Measurements from ENCODE around the gene PLCL2.

The PLCL2 gene

DNA sequence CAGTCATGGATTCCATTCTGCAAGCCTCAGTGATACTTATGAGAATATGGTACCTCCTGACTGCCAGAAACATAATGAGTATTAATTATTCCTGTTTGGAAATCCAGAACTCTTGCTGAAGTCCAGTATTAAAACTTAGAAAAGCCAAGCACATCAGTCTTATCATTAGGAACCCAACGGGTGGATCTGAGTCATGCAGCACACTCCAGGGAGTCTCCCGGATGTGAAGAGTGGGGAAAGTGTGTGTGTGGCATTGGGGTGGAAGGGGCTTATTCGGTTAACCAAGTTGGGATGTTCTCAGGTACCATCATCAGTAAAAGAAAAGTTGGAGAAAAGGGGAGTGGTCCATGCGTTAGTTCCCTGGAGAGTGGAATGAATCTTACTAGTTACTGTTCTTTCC is 181.1 kb downstream of the PLCL2 start:
- H3K4me3 ChIP-seq (ENCODE audit: low read depth, low read length), result no peak overlapping the region
- peaks cover 41% of the 10 kb centered on the region for H3K4me1 ChIP-seq (ENCODE audit: control insufficient read depth, insufficient read depth, low read length)
- no peak overlapping the region for H3K27ac ChIP-seq (ENCODE audit: low read depth, low read length)
- H3K36me3 ChIP-seq (ENCODE audit: control insufficient read depth, insufficient read depth, low read length), result no peaks in the 10 kb centered on the region
- H3K27me3 ChIP-seq (ENCODE audit: control insufficient read depth, insufficient read depth, low read length), result no peaks in the 10 kb centered on the region
- no peaks in the 10 kb centered on the region for H3K9me3 ChIP-seq (ENCODE audit: control insufficient read depth, insufficient read depth, low read length)
- no peak overlapping the region for H3K9ac ChIP-seq (ENCODE audit: low read depth, low read length)

GRCh38 chr3:17069754-17070153 is 185.0 kb downstream of the PLCL2 start:
- Histone ChIP-seq H3K27me3 (ENCODE audit: control insufficient read depth, insufficient read depth, low read length) (no peaks in the 10 kb centered on the region), H3K9me3 (ENCODE audit: control insufficient read depth, insufficient read depth, low read length) (no peaks in the 10 kb centered on the region), H3K4me1 (ENCODE audit: control insufficient read depth, insufficient read depth, low read length) (peaks cover 32% of the 10 kb centered on the region), H3K27ac (ENCODE audit: low read depth, low read length) (peak overlapping the region; percentile 34), H3K9ac (ENCODE audit: low read depth, low read length) (no peak overlapping the region), H3K36me3 (ENCODE audit: control insufficient read depth, insufficient read depth, low read length) (no peaks in the 10 kb centered on the region), H3K4me3 (ENCODE audit: low read depth, low read length) (no peak overlapping the region)

DNA sequence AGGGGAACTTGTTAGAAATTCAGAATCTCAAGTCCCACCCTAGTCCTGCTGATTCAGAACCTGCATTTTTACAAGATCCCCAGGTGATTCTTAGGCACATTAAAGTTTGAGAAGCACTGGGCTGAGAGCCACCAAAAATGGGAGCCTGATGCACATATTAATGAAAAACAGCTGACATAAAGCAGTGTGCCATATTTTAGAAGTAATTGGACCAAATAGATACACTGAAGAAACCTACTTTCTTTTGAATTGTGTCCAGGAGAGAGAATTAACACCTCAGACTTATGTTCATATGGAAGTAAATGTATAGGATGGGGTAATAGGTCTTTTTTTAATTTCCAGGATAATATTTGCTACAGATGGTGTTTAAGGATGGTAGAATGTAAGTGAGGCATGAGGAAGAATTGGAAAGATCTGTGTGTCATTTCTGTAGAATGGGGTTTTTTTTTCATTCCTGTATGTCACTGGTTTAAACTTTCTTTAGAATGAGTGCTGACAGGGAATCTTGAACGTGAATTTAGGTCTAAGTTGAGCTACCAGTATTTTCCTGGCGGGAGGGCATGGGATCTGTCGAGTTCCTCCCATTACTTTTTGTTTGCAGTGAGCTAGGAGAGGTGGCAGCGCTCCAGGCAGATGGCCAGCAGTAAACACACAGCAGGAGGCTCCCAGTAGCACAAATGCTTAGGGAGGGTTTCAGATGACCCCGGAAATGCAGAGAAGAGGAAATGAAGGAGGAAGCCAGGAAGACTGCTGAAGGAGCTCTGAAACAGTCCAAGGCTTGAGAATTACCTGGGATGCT is 185.6 kb downstream of the PLCL2 start:
- no peaks in the 10 kb centered on the region for H3K9me3 ChIP-seq (ENCODE audit: control insufficient read depth, insufficient read depth, low read length)
- H3K36me3 ChIP-seq (ENCODE audit: control insufficient read depth, insufficient read depth, low read length), result no peaks in the 10 kb centered on the region
- H3K27me3 ChIP-seq (ENCODE audit: control insufficient read depth, insufficient read depth, low read length), result no peaks in the 10 kb centered on the region
- H3K4me3 ChIP-seq (ENCODE audit: low read depth, low read length), result no peak overlapping the region
- H3K27ac ChIP-seq (ENCODE audit: low read depth, low read length), result peak overlapping the region; percentile 45
- no peak overlapping the region for H3K9ac ChIP-seq (ENCODE audit: low read depth, low read length)
- H3K4me1 ChIP-seq (ENCODE audit: control insufficient read depth, insufficient read depth, low read length), result peaks cover 32% of the 10 kb centered on the region

GRCh38 chr3:17074559-17074958 is 189.8 kb downstream of the PLCL2 start:
- H3K4me3 ChIP-seq (ENCODE audit: low read depth, low read length), result no peak overlapping the region
- H3K36me3 ChIP-seq (ENCODE audit: control insufficient read depth, insufficient read depth, low read length), result no peaks in the 10 kb centered on the region
- no peak overlapping the region for H3K9ac ChIP-seq (ENCODE audit: low read depth, low read length)
- no peak overlapping the region for H3K27ac ChIP-seq (ENCODE audit: low read depth, low read length)
- H3K27me3 ChIP-seq (ENCODE audit: control insufficient read depth, insufficient read depth, low read length), result no peaks in the 10 kb centered on the region
- no peaks in the 10 kb centered on the region for H3K9me3 ChIP-seq (ENCODE audit: control insufficient read depth, insufficient read depth, low read length)
- H3K4me1 ChIP-seq (ENCODE audit: control insufficient read depth, insufficient read depth, low read length), result peaks cover 15% of the 10 kb centered on the region

GRCh38 chr3:17075358-17075757 is 190.6 kb downstream of the PLCL2 start:
- no peak overlapping the region for H3K27ac ChIP-seq (ENCODE audit: low read depth, low read length)
- H3K27me3 ChIP-seq (ENCODE audit: control insufficient read depth, insufficient read depth, low read length), result no peaks in the 10 kb centered on the region
- no peaks in the 10 kb centered on the region for H3K36me3 ChIP-seq (ENCODE audit: control insufficient read depth, insufficient read depth, low read length)
- H3K4me1 ChIP-seq (ENCODE audit: control insufficient read depth, insufficient read depth, low read length), result peaks cover 7% of the 10 kb centered on the region
- H3K4me3 ChIP-seq (ENCODE audit: low read depth, low read length), result no peak overlapping the region
- H3K9me3 ChIP-seq (ENCODE audit: control insufficient read depth, insufficient read depth, low read length), result no peaks in the 10 kb centered on the region
- H3K9ac ChIP-seq (ENCODE audit: low read depth, low read length), result no peak overlapping the region

- H3K27me3 ChIP-seq (ENCODE audit: control insufficient read depth, insufficient read depth, low read length), result no peaks in the 10 kb centered on the region
- no peak overlapping the region for H3K9ac ChIP-seq (ENCODE audit: low read depth, low read length)
- no peak overlapping the region for H3K27ac ChIP-seq (ENCODE audit: low read depth, low read length)
- peaks cover 2% of the 10 kb centered on the region for H3K4me1 ChIP-seq (ENCODE audit: control insufficient read depth, insufficient read depth, low read length)
- no peak overlapping the region for H3K4me3 ChIP-seq (ENCODE audit: low read depth, low read length)
- no peaks in the 10 kb centered on the region for H3K9me3 ChIP-seq (ENCODE audit: control insufficient read depth, insufficient read depth, low read length)
- H3K36me3 ChIP-seq (ENCODE audit: control insufficient read depth, insufficient read depth, low read length), result no peaks in the 10 kb centered on the region
Measured at GRCh38 chr3:17075907-17076306, 191.2 kb downstream of the PLCL2 start.

DNA sequence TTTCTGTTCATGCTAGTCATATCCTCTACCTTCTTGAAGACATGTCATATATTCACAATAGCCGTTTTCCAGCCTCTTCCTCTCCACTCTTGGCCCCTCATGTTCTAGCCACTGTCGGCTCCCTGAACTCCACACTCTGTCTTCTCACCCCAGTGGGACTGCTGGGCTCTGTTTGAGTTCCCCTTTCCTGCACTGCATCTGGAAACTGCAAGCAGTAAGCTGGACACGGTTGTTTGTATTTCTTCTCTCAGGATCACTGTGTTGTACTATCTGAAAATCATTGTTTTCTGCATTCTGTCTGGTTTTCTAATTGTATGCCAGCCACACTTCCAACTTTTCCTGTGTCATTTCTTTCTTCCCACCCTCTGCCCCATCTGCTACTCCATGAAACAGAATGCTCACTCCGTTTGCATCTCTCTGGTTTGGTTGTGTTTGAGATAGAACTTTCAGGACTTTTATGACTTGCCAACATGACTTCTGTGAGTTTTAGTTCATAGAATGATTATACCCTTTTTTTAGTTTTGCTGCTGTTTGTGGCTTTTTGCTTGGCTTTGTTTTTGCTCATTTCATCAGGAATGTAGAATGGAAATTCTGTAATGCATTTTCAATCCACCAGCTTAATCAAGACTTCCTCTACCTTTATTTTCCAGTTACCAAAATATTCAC is 192.3 kb downstream of the PLCL2 start:
- H3K9me3 ChIP-seq (ENCODE audit: control insufficient read depth, insufficient read depth, low read length), result no peaks in the 10 kb centered on the region
- H3K9ac ChIP-seq (ENCODE audit: low read depth, low read length), result no peak overlapping the region
- no peaks in the 10 kb centered on the region for H3K36me3 ChIP-seq (ENCODE audit: control insufficient read depth, insufficient read depth, low read length)
- no peaks in the 10 kb centered on the region for H3K4me1 ChIP-seq (ENCODE audit: control insufficient read depth, insufficient read depth, low read length)
- H3K27ac ChIP-seq (ENCODE audit: low read depth, low read length), result no peak overlapping the region
- H3K4me3 ChIP-seq (ENCODE audit: low read depth, low read length), result no peak overlapping the region
- H3K27me3 ChIP-seq (ENCODE audit: control insufficient read depth, insufficient read depth, low read length), result no peaks in the 10 kb centered on the region

- no peaks in the 10 kb centered on the region for H3K4me1 ChIP-seq (ENCODE audit: control insufficient read depth, insufficient read depth, low read length)
- H3K4me3 ChIP-seq (ENCODE audit: low read depth, low read length), result no peak overlapping the region
- no peak overlapping the region for H3K27ac ChIP-seq (ENCODE audit: low read depth, low read length)
- no peaks in the 10 kb centered on the region for H3K9me3 ChIP-seq (ENCODE audit: control insufficient read depth, insufficient read depth, low read length)
- H3K9ac ChIP-seq (ENCODE audit: low read depth, low read length), result no peak overlapping the region
- H3K27me3 ChIP-seq (ENCODE audit: control insufficient read depth, insufficient read depth, low read length), result no peaks in the 10 kb centered on the region
- H3K36me3 ChIP-seq (ENCODE audit: control insufficient read depth, insufficient read depth, low read length), result no peaks in the 10 kb centered on the region
Measured at GRCh38 chr3:17077606-17078005, 192.9 kb downstream of the PLCL2 start.

- H3K4me3 ChIP-seq (ENCODE audit: low read depth, low read length), result no peak overlapping the region
- H3K9me3 ChIP-seq (ENCODE audit: control insufficient read depth, insufficient read depth, low read length), result no peaks in the 10 kb centered on the region
- no peaks in the 10 kb centered on the region for H3K36me3 ChIP-seq (ENCODE audit: control insufficient read depth, insufficient read depth, low read length)
- H3K9ac ChIP-seq (ENCODE audit: low read depth, low read length), result no peak overlapping the region
- no peaks in the 10 kb centered on the region for H3K27me3 ChIP-seq (ENCODE audit: control insufficient read depth, insufficient read depth, low read length)
- H3K27ac ChIP-seq (ENCODE audit: low read depth, low read length), result no peak overlapping the region
- H3K4me1 ChIP-seq (ENCODE audit: control insufficient read depth, insufficient read depth, low read length), result no peaks in the 10 kb centered on the region
Measured at GRCh38 chr3:17078926-17079465, 194.2 kb downstream of the PLCL2 start.

DNA sequence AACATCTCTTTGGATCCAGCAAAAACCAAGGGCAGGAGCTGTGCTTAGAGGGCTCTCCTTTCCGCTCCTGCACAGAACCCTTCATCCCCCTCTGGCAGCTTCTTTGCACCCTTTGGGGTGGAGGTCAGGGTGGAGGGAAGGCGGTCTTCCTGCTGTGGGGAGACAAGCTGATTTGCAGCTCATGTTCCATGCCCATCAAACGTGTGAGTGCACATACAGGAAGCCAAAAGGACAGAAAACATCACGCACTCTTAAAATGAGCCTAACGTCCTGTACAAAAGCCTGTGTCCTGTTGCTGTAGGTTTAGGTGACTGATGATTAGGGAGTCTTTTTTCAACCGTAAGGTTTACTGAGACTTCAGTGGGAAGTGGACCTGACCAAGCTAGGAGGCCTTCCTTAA is 195.2 kb downstream of the PLCL2 start:
- H3K27me3 ChIP-seq (ENCODE audit: control insufficient read depth, insufficient read depth, low read length), result no peaks in the 10 kb centered on the region
- H3K4me3 ChIP-seq (ENCODE audit: low read depth, low read length), result no peak overlapping the region
- H3K36me3 ChIP-seq (ENCODE audit: control insufficient read depth, insufficient read depth, low read length), result no peaks in the 10 kb centered on the region
- H3K9me3 ChIP-seq (ENCODE audit: control insufficient read depth, insufficient read depth, low read length), result peaks cover 3% of the 10 kb centered on the region; the same call in 1 of the 2 replicates
- H3K27ac ChIP-seq (ENCODE audit: low read depth, low read length), result no peak overlapping the region
- no peak overlapping the region for H3K9ac ChIP-seq (ENCODE audit: low read depth, low read length)
- H3K4me1 ChIP-seq (ENCODE audit: control insufficient read depth, insufficient read depth, low read length), result no peaks in the 10 kb centered on the region

- H3K36me3 ChIP-seq (ENCODE audit: control insufficient read depth, insufficient read depth, low read length), result no peaks in the 10 kb centered on the region
- no peaks in the 10 kb centered on the region for H3K27me3 ChIP-seq (ENCODE audit: control insufficient read depth, insufficient read depth, low read length)
- peaks cover 3% of the 10 kb centered on the region; the same call in 1 of the 2 replicates for H3K9me3 ChIP-seq (ENCODE audit: control insufficient read depth, insufficient read depth, low read length)
- no peaks in the 10 kb centered on the region for H3K4me1 ChIP-seq (ENCODE audit: control insufficient read depth, insufficient read depth, low read length)
- H3K9ac ChIP-seq (ENCODE audit: low read depth, low read length), result no peak overlapping the region
- H3K27ac ChIP-seq (ENCODE audit: low read depth, low read length), result no peak overlapping the region
- H3K4me3 ChIP-seq (ENCODE audit: low read depth, low read length), result no peak overlapping the region
Measured at GRCh38 chr3:17081520-17081919, 196.8 kb downstream of the PLCL2 start.

Data from HUES48 (cell line).